ENCODE results near the gene CLCA1.

CLCA1 gene

GRCh38 chr1:86470859-86471258, 2.1 kb downstream of the CLCA1 start:
- Histone ChIP-seq H3K18ac (ENCODE audit: low read length) (no peak overlapping the region), H3K27me3 (ENCODE audit: insufficient read depth, low read length) (no peaks in the 10 kb centered on the region), H2AFZ (ENCODE audit: insufficient read depth, low read length, poor library complexity) (no peak overlapping the region), H3K79me1 (ENCODE audit: low read length) (no peaks in the 10 kb centered on the region), H4K8ac (ENCODE audit: low read depth, low read length) (no peak overlapping the region), H2BK12ac (ENCODE audit: low read length) (no peak overlapping the region), H3K23ac (ENCODE audit: low read length) (no peak overlapping the region), H3K9me3 (ENCODE audit: insufficient read depth, low read depth, low read length) (no peaks in the 10 kb centered on the region), H2BK120ac (ENCODE audit: insufficient read depth, low read length, poor library complexity) (no peak overlapping the region), H4K91ac (ENCODE audit: low read depth, low read length) (no peak overlapping the region), H3K4me2 (ENCODE audit: low read length) (no peak overlapping the region), H3K4ac (ENCODE audit: low read depth, low read length) (no peak overlapping the region), H2BK5ac (ENCODE audit: low read depth, low read length, poor library complexity) (no peak overlapping the region), H3K79me2 (ENCODE audit: control insufficient read depth, insufficient read depth, low read length, poor library complexity) (no peaks in the 10 kb centered on the region), H3K9ac (ENCODE audit: low read length) (no peak overlapping the region), H3K4me3 (ENCODE audit: low read depth, low read length) (no peak overlapping the region), H2AK5ac (ENCODE audit: low read length) (no peak overlapping the region), H3K4me1 (ENCODE audit: control insufficient read depth in 1 of 2, insufficient read depth in 2 of 2, low read length in 2 of 2) (no peaks in the 10 kb centered on the region), H3K14ac (ENCODE audit: low read length) (no peak overlapping the region), H4K12ac (ENCODE audit: low read depth, low read length) (no peak overlapping the region), H3K36me3 (ENCODE audit: control insufficient read depth in 1 of 2, insufficient read depth in 2 of 2, low read length in 2 of 2) (no peaks in the 10 kb centered on the region), H3K27ac (ENCODE audit: low read depth, low read length) (no peak overlapping the region)
- WGBS (ENCODE audit: extremely low coverage, insufficient coverage, insufficient read length), result no CpG with 5 or more reads among the region's 10 CpGs
- DNase-seq, result no peak

GRCh38 chr1:86471291-86471690, 2.6 kb downstream of the CLCA1 start:
- H3K79me2 ChIP-seq (ENCODE audit: control insufficient read depth, insufficient read depth, low read length, poor library complexity), result no peaks in the 10 kb centered on the region
- H3K27me3 ChIP-seq (ENCODE audit: insufficient read depth, low read length), result no peaks in the 10 kb centered on the region
- no peak overlapping the region for H2AK5ac ChIP-seq (ENCODE audit: low read length)
- no peak overlapping the region for H3K14ac ChIP-seq (ENCODE audit: low read length)
- H2BK120ac ChIP-seq (ENCODE audit: insufficient read depth, low read length, poor library complexity), result no peak overlapping the region
- H4K8ac ChIP-seq (ENCODE audit: low read depth, low read length), result no peak overlapping the region
- no peaks in the 10 kb centered on the region for H3K9me3 ChIP-seq (ENCODE audit: insufficient read depth, low read depth, low read length)
- H3K79me1 ChIP-seq (ENCODE audit: low read length), result no peaks in the 10 kb centered on the region
- H3K9ac ChIP-seq (ENCODE audit: low read length), result no peak overlapping the region
- H3K23ac ChIP-seq (ENCODE audit: low read length), result no peak overlapping the region
- H3K4me3 ChIP-seq (ENCODE audit: low read depth, low read length), result no peak overlapping the region
- H3K18ac ChIP-seq (ENCODE audit: low read length), result no peak overlapping the region
- H3K4me2 ChIP-seq (ENCODE audit: low read length), result no peak overlapping the region
- no peak overlapping the region for H4K91ac ChIP-seq (ENCODE audit: low read depth, low read length)
- H2BK5ac ChIP-seq (ENCODE audit: low read depth, low read length, poor library complexity), result no peak overlapping the region
- no peak overlapping the region for H3K27ac ChIP-seq (ENCODE audit: low read depth, low read length)
- no peak overlapping the region for H2AFZ ChIP-seq (ENCODE audit: insufficient read depth, low read length, poor library complexity)
- no peak overlapping the region for H3K4ac ChIP-seq (ENCODE audit: low read depth, low read length)
- no peaks in the 10 kb centered on the region for H3K4me1 ChIP-seq (ENCODE audit: control insufficient read depth in 1 of 2, insufficient read depth in 2 of 2, low read length in 2 of 2)
- H3K36me3 ChIP-seq (ENCODE audit: control insufficient read depth in 1 of 2, insufficient read depth in 2 of 2, low read length in 2 of 2), result no peaks in the 10 kb centered on the region
- DNase-seq, result no peak
- H2BK12ac ChIP-seq (ENCODE audit: low read length), result no peak overlapping the region
- H4K12ac ChIP-seq (ENCODE audit: low read depth, low read length), result no peak overlapping the region

DNA sequence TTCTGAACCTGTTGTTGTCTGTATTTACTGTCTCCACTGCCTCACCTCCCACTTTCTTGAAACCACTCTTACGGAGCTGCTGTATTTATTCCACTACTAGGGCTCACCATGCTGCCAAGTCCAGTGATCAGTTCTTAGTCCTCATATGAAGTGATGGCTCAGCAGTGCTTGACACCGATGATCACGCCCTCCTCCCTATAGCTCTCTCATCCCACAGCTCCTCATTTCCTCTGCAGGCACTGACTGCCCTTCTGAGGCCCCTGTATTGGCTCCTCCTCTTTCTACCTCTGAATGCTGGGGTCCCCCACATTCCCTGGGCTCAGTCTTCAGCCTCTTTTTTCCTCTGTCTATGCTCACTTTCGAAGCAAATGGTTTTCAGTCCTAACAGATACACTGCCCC, 3.4 kb downstream of the CLCA1 start:
- Histone ChIP-seq H4K91ac (ENCODE audit: low read depth, low read length) (no peak overlapping the region), H3K79me1 (ENCODE audit: low read length) (no peaks in the 10 kb centered on the region), H3K4me2 (ENCODE audit: low read length) (no peak overlapping the region), H3K4me3 (ENCODE audit: low read depth, low read length) (no peak overlapping the region), H3K9ac (ENCODE audit: low read length) (no peak overlapping the region), H3K23ac (ENCODE audit: low read length) (no peak overlapping the region), H4K12ac (ENCODE audit: low read depth, low read length) (no peak overlapping the region), H3K14ac (ENCODE audit: low read length) (no peak overlapping the region), H3K27ac (ENCODE audit: low read depth, low read length) (no peak overlapping the region), H3K79me2 (ENCODE audit: control insufficient read depth, insufficient read depth, low read length, poor library complexity) (no peaks in the 10 kb centered on the region), H2AFZ (ENCODE audit: insufficient read depth, low read length, poor library complexity) (peak overlapping the region; percentile 41), H3K4me1 (ENCODE audit: control insufficient read depth in 1 of 2, insufficient read depth in 2 of 2, low read length in 2 of 2) (no peaks in the 10 kb centered on the region), H2BK120ac (ENCODE audit: insufficient read depth, low read length, poor library complexity) (no peak overlapping the region), H2BK5ac (ENCODE audit: low read depth, low read length, poor library complexity) (no peak overlapping the region), H3K4ac (ENCODE audit: low read depth, low read length) (no peak overlapping the region), H3K36me3 (ENCODE audit: control insufficient read depth in 1 of 2, insufficient read depth in 2 of 2, low read length in 2 of 2) (no peaks in the 10 kb centered on the region), H2BK12ac (ENCODE audit: low read length) (no peak overlapping the region), H2AK5ac (ENCODE audit: low read length) (no peak overlapping the region), H3K27me3 (ENCODE audit: insufficient read depth, low read length) (no peaks in the 10 kb centered on the region), H3K9me3 (ENCODE audit: insufficient read depth, low read depth, low read length) (no peaks in the 10 kb centered on the region), H4K8ac (ENCODE audit: low read depth, low read length) (no peak overlapping the region), H3K18ac (ENCODE audit: low read length) (no peak overlapping the region)
- WGBS (ENCODE audit: extremely low coverage, insufficient coverage, insufficient read length), result no CpG with 5 or more reads among the region's 4 CpGs
- DNase-seq, result no peak

- no peak overlapping the region for H3K18ac ChIP-seq (ENCODE audit: low read length)
- no peak overlapping the region for H4K8ac ChIP-seq (ENCODE audit: low read depth, low read length)
- no peak overlapping the region for H2AK5ac ChIP-seq (ENCODE audit: low read length)
- H3K79me1 ChIP-seq (ENCODE audit: low read length), result no peaks in the 10 kb centered on the region
- H2BK12ac ChIP-seq (ENCODE audit: low read length), result no peak overlapping the region
- no peak overlapping the region for H3K23ac ChIP-seq (ENCODE audit: low read length)
- H3K4me1 ChIP-seq (ENCODE audit: control insufficient read depth in 1 of 2, insufficient read depth in 2 of 2, low read length in 2 of 2), result no peaks in the 10 kb centered on the region
- no peak overlapping the region for H2BK5ac ChIP-seq (ENCODE audit: low read depth, low read length, poor library complexity)
- H3K36me3 ChIP-seq (ENCODE audit: control insufficient read depth in 1 of 2, insufficient read depth in 2 of 2, low read length in 2 of 2), result no peaks in the 10 kb centered on the region
- H3K14ac ChIP-seq (ENCODE audit: low read length), result no peak overlapping the region
- H3K4ac ChIP-seq (ENCODE audit: low read depth, low read length), result no peak overlapping the region
- H3K9me3 ChIP-seq (ENCODE audit: insufficient read depth, low read depth, low read length), result no peaks in the 10 kb centered on the region
- H3K27me3 ChIP-seq (ENCODE audit: insufficient read depth, low read length), result no peaks in the 10 kb centered on the region
- H3K27ac ChIP-seq (ENCODE audit: low read depth, low read length), result no peak overlapping the region
- H2BK120ac ChIP-seq (ENCODE audit: insufficient read depth, low read length, poor library complexity), result no peak overlapping the region
- H3K9ac ChIP-seq (ENCODE audit: low read length), result no peak overlapping the region
- no peak for DNase-seq
- no peak overlapping the region for H3K4me3 ChIP-seq (ENCODE audit: low read depth, low read length)
- H3K79me2 ChIP-seq (ENCODE audit: control insufficient read depth, insufficient read depth, low read length, poor library complexity), result no peaks in the 10 kb centered on the region
- no peak overlapping the region for H4K12ac ChIP-seq (ENCODE audit: low read depth, low read length)
- no peak overlapping the region for H4K91ac ChIP-seq (ENCODE audit: low read depth, low read length)
- H2AFZ ChIP-seq (ENCODE audit: insufficient read depth, low read length, poor library complexity), result no peak overlapping the region
- no CpG with 5 or more reads among the region's 3 CpGs for WGBS (ENCODE audit: extremely low coverage, insufficient coverage, insufficient read length)
- no peak overlapping the region for H3K4me2 ChIP-seq (ENCODE audit: low read length)
Measured at GRCh38 chr1:86472767-86473166, 4.0 kb downstream of the CLCA1 start.

DNA sequence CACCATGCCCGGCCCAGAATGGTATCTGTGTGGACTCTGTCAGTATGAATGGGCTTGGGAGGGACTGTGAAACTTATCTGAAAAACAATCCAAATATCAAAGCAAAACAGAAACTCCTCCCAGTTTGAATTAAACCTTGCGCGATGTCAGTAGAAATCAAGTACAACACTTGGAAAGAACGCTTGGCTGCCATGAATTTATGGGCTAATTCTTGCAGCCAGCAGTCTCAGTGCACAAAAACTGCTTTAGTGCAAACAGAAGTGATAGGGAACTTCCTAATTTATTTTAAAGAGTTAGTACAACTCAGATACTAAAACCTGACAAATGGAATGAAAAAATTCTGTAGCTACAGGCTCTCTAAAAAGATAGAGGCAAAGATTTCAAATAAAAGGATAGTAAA, 8.5 kb downstream of the CLCA1 start:
- Histone ChIP-seq H2AFZ (ENCODE audit: insufficient read depth, low read length, poor library complexity) (no peak overlapping the region), H3K4me1 (ENCODE audit: control insufficient read depth in 1 of 2, insufficient read depth in 2 of 2, low read length in 2 of 2) (no peaks in the 10 kb centered on the region), H3K9ac (ENCODE audit: low read length) (no peak overlapping the region), H3K18ac (ENCODE audit: low read length) (no peak overlapping the region), H3K27me3 (ENCODE audit: insufficient read depth, low read length) (no peaks in the 10 kb centered on the region), H3K4ac (ENCODE audit: low read depth, low read length) (no peak overlapping the region), H3K36me3 (ENCODE audit: control insufficient read depth in 1 of 2, insufficient read depth in 2 of 2, low read length in 2 of 2) (no peaks in the 10 kb centered on the region), H3K79me2 (ENCODE audit: control insufficient read depth, insufficient read depth, low read length, poor library complexity) (no peaks in the 10 kb centered on the region), H3K23ac (ENCODE audit: low read length) (no peak overlapping the region), H4K91ac (ENCODE audit: low read depth, low read length) (no peak overlapping the region), H3K4me3 (ENCODE audit: low read depth, low read length) (no peak overlapping the region), H2BK12ac (ENCODE audit: low read length) (no peak overlapping the region), H2AK5ac (ENCODE audit: low read length) (no peak overlapping the region), H2BK5ac (ENCODE audit: low read depth, low read length, poor library complexity) (no peak overlapping the region), H4K8ac (ENCODE audit: low read depth, low read length) (no peak overlapping the region), H3K4me2 (ENCODE audit: low read length) (no peak overlapping the region), H3K27ac (ENCODE audit: low read depth, low read length) (no peak overlapping the region), H3K14ac (ENCODE audit: low read length) (no peak overlapping the region), H4K12ac (ENCODE audit: low read depth, low read length) (no peak overlapping the region), H3K9me3 (ENCODE audit: insufficient read depth, low read depth, low read length) (no peaks in the 10 kb centered on the region), H2BK120ac (ENCODE audit: insufficient read depth, low read length, poor library complexity) (no peak overlapping the region), H3K79me1 (ENCODE audit: low read length) (no peaks in the 10 kb centered on the region)
- no CpG with 5 or more reads among the region's 4 CpGs for WGBS (ENCODE audit: extremely low coverage, insufficient coverage, insufficient read length)
- DNase-seq, result no peak

Data from trophoblast cell (in vitro differentiated cells and primary cell).